Measurements from ENCODE around the gene BCCIP. TPM values are rescaled to one million over a fixed set of nuclear protein-coding genes. Genes with fewer than 3 reads are reported as not detected.

Gene BCCIP
- total and polyA plus RNA-seq, 10 donors, result 30.2 to 61.3 (median 35.4) TPM

DNA sequence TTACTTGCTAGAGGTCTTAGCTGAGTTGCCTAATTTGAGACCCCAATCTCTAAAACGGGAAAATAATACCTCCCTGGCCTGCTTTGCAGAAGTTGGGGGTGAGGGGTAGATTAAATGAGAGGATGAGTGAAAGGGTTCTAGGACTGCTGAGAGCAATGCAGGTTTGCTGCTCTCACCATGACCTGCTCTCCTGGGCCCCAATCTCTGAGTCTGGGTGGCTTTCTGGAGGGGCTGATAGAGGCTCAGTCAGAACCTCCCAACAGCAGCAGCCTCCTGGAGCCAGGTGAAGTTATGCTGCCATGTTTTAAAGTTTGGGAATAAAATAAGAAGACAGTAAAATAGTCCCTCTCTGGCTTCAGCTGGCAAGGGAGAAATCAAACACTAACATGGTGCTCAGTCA lies 7.6 kb upstream of the BCCIP start:
- H3K27me3 ChIP-seq (replicated peaks in 1 of 7), result no peaks in the 10 kb centered on the region
- WGBS, 5 donors, result 0 to 60% (median 0%) methylated on average over 1 of the region's 1 CpG
- DNase-seq, result no peak
- H3K27ac ChIP-seq, result no peak overlapping the region
- H3K4me1 ChIP-seq, result peaks cover 0 to 7% (median 0%) of the 10 kb centered on the region in 6 donors
- peaks cover 0 to 54% (median 37%) of the 10 kb centered on the region in 6 donors for H3K36me3 ChIP-seq
- intact Hi-C loops (cut with DNase I; ENCODE audit: low total_unique reads), result no loop called here
- no peak for TF ChIP-seq POLR2AphosphoS5 (IDR thresholded peaks at IDR 0.05)
- TF ChIP-seq POLR2A (IDR thresholded peaks at IDR 0.05), result no peak
- no peak for TF ChIP-seq CTCF (IDR thresholded peaks at IDR 0.05 in 8 of 11, conservative IDR thresholded peaks at IDR 0.05 in 3 of 11)
- H3K9me3 ChIP-seq, result no peaks in the 10 kb centered on the region
- H3K4me3 ChIP-seq, result no peak overlapping the region

DNA sequence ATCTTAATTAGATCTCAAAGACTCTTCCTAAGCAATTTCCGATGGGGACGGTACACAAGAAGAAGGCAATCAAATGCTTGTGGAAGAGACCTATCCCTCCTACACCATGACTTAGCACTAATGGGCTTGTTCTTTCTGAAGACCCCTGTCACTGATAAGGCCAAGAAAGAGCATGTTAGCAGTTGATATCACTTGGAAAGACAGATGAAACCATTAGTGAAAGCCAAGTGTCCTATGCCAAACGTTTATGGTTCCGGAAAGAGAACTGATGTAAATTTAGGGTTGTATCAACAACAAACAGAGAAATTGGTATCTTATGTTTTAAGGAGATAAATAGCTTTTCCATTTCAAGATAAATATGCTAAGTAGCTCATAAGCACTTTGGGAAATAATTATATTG lies 6.8 kb upstream of the BCCIP start:
- Histone ChIP-seq H3K27ac (no peak overlapping the region), H3K27me3 (replicated peaks in 1 of 7) (no peaks in the 10 kb centered on the region), H3K4me1 (peaks cover 0 to 15% (median 5%) of the 10 kb centered on the region in 6 donors), H3K9me3 (no peaks in the 10 kb centered on the region), H3K36me3 (peaks cover 0 to 46% (median 29%) of the 10 kb centered on the region in 6 donors), H3K4me3 (no peak overlapping the region)
- WGBS, 5 donors, result 86 to 95% (median 88%) methylated on average over 4 of the region's 4 CpGs
- intact Hi-C loops (cut with DNase I; ENCODE audit: low total_unique reads), result no loop called here
- TF ChIP-seq POLR2A (IDR thresholded peaks at IDR 0.05) (no peak), CTCF (IDR thresholded peaks at IDR 0.05 in 8 of 11, conservative IDR thresholded peaks at IDR 0.05 in 3 of 11) (no peak)
- DNase-seq, result no peak

DNA sequence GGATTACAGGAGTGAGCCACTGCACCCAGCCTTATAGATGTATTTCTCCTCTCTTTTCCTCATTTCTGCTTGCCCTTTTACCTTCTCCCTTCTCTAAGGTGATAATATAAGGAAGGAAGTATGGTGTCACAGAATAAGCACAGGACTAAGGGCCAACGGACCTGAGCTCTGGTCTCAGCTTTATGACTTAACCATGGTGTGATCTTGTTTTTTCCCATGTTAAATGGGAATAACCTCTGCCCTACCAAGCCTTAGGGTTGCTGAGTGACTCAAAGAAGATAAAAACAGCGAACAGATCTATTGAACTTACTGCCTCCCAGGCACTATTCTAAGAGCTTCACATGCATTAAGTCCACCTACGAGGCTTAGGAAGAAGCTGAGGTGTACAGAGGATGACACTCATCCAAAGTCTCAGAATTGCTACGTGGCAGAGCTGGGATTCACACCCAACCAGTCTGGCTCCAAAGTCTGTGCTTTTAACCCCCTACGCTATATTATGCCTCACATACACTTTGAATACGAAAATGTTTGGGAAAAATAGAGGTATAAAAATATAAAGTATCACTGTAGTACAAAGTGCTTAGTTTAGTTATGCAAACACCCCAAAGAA lies 5.9 kb upstream of the BCCIP start:
- 85 to 91% (median 87%) methylated on average over 6 of the region's 6 CpGs for whole genome bisulfite sequencing, 5 donors
- Histone ChIP-seq H3K9me3 (no peaks in the 10 kb centered on the region), H3K4me1 (peaks cover 0 to 24% (median 14%) of the 10 kb centered on the region in 6 donors), H3K4me3 (no peak overlapping the region), H3K36me3 (peaks cover 0 to 37% (median 27%) of the 10 kb centered on the region in 6 donors), H3K27ac (no peak overlapping the region), H3K27me3 (replicated peaks in 1 of 7) (no peaks in the 10 kb centered on the region)
- DNase-seq, result no peak
- intact Hi-C loops (cut with DNase I; ENCODE audit: low total_unique reads), result no loop called here
- TF ChIP-seq POLR2AphosphoS5 (IDR thresholded peaks at IDR 0.05) (no peak), POLR2A (IDR thresholded peaks at IDR 0.05) (no peak), CTCF (IDR thresholded peaks at IDR 0.05 in 8 of 11, conservative IDR thresholded peaks at IDR 0.05 in 3 of 11) (no peak)

DNA sequence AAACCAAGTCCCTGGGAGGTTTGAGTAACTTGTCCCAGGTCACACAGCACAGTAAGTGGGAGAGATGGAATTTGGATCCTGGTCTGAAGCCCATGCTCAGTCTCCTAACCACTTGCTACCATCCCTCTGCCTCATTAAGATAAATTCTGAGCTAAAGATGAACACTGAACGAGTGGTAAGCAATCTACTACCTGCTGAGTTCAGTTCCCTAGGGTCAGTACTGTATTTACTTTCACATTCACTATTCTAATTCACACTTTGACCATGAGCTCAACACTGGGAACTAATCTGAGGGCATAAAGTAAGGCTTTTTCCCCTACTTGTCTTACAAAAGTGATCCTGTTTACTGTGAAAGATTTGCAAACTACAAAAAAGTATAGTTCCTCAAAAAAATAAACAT lies 2.6 kb upstream of the BCCIP start:
- WGBS, 5 donors, result 38 to 61% (median 47%) methylated on average over 1 of the region's 1 CpG
- Histone ChIP-seq H3K4me3 (no peak overlapping the region), H3K36me3 (peaks cover 0 to 6% (median 4%) of the 10 kb centered on the region in 6 donors), H3K27ac (peak overlapping the region in 4 of 8 donors; percentile 14 to 55 (median 29)), H3K9me3 (no peaks in the 10 kb centered on the region), H3K4me1 (peaks cover 21 to 53% (median 34%) of the 10 kb centered on the region in 6 donors), H3K27me3 (replicated peaks in 1 of 7) (no peaks in the 10 kb centered on the region)
- DNase-seq, result no peak
- intact Hi-C loops (cut with DNase I; ENCODE audit: low total_unique reads), result loop anchor here (10.0 kb wide), 1 partner anchor 96 kb away; no protein-coding TSS in a partner anchor
- TF ChIP-seq CTCF (IDR thresholded peaks at IDR 0.05 in 8 of 11, conservative IDR thresholded peaks at IDR 0.05 in 3 of 11) (no peak), POLR2A (IDR thresholded peaks at IDR 0.05) (no peak), POLR2AphosphoS5 (IDR thresholded peaks at IDR 0.05) (no peak)
